RWPE1 (cell line): ENCODE data around the gene MFRP.
A peak's percentile ranks its signal among the peaks of the same experiment; 100 is the strongest.

Source experiments
- CTCF ChIA-PET: fragments of 350-600 bp; sonication (Branson Sonifier 250); formaldehyde crosslinking; extraction: SDS; loops from one replicate; lab custom pipeline; 2021; lab: Yijun Ruan, JAX
- POLR2A ChIA-PET: fragments of 400-600 bp; formaldehyde crosslinking; extraction: SDS; loops from one replicate; lab custom pipeline; 2020; ENCODE audit warnings: antibody characterized with exemption; ENCODE audit not compliant: low non-redundant PET; lab: Yijun Ruan, JAX
- DNase-seq: peaks from one replicate; pipeline ENCODE4 v3.0.0; 2012; ENCODE audit warnings: low spot score
- H3K27ac ChIP-seq: fragments of 450-650 bp; 2 replicates; pipeline ENCODE4 v1.5.1; 2017
- CTCF ChIP-seq: fragments of 450-650 bp; conservative IDR thresholded peaks from 2 replicates; pipeline ENCODE4 v1.5.1; 2017; ENCODE audit warnings: low read depth, mild to moderate bottlenecking

Gene MFRP

GRCh38 chr11:119335091-119335654 lies 11.3 kb downstream of the MFRP start:
- CTCF ChIA-PET: interaction anchor here (0.5 kb wide), 1 partner anchor 876 kb away, joined by 3 read pairs; no protein-coding TSS in a partner anchor

DNA sequence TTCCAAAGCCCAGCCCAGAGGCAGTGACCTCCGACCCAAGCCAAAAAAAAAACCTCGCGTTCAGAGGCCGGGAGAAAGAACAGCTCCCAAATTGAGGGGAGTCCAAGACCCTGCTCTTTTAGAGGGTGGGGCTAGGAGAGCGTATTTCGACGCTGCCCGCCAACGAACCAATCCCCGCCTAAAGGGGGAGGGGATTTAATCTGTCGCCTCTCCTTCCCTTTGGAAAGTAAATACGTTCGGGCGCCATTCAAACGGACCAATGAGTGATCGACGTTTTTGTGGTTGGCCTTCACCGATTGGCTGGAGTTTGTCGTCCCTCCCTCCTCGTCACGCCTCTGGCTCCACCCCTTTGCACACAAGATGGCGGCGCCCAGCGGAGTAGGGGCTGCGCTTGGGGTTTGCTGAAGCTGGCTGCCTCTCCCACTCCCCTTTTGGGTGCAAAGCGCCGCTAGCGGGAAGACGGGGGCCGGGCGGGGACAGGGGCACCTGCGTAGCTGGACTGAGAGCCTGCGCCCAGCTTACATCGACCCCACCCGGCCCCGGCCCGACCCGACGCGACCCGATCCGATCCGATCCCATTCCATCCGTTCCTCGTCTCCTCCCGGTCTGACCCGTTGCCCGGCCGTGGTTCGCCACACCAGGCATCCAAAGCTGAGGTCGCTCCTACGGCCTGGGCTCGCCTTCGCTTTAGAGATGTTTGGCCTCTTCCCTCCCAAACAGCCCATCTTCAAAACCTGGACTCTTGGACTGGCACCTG lies 12.2 kb downstream of the MFRP start, which contains the start of gene RNF26:
RNF26 (plus strand) TSS at position 354 of the 757 bp plus-strand sequence. CDS start 596 bp downstream, outside the sequence.
- CTCF ChIA-PET: no interaction called here
- DNase-seq: peak; percentile 100
- peak within 1 kb of the TSS; percentile 82 for H3K27ac ChIP-seq
- no peak for TF ChIP-seq CTCF
- POLR2A ChIA-PET: interaction anchor here (0.6 kb wide), 1 partner anchor 42 kb away, joined by 3 read pairs; no protein-coding TSS in a partner anchor

More at GRCh38 chr11:119335091-119335654, 11.3 kb downstream of the MFRP start:
- POLR2A ChIA-PET: no interaction called here
- DNase-seq: no peak
- no peak for TF ChIP-seq CTCF
- peak overlapping the region; percentile 82 for H3K27ac ChIP-seq

DNA sequence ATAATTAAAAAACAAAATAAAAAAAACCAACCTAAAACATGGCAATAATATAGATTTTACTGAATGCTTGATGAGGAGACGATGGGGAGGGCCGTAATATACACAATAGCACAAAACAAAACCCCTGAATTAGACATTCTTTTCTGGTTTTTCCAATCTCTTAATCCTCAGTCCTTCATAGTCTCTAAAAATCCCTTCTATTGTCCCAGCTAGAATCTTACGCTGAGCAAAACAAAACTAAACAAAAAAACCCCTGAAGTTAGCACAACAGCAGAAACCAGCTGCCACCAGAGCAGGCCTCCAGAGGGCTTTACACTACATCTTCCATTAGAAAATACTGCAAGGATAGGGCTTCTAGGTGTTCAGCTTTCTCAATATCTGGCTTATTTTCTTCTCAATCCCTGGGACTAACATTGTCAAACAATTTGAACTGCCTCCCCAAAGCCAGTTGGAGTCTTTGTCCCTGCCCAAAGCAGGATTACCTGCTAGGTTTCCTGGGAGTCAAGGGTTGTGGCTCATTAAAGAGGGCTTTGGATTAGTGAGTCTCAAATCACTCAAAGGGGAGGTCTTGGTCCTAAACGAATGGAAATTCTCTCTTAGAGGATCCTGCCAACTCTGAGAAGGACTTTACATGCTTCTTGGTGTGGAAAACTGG lies 14.3 kb downstream of the MFRP start:
- POLR2A ChIA-PET: no interaction called here
- CTCF ChIA-PET: interaction anchor here (0.6 to 1.0 kb wide), 2 partner anchors 11 to 49 kb away, joined by 3 read pairs; partner anchors contain the start of gene USP2
- TF ChIP-seq CTCF: no peak
- H3K27ac ChIP-seq: no peak overlapping the region
- no peak for DNase-seq

DNA sequence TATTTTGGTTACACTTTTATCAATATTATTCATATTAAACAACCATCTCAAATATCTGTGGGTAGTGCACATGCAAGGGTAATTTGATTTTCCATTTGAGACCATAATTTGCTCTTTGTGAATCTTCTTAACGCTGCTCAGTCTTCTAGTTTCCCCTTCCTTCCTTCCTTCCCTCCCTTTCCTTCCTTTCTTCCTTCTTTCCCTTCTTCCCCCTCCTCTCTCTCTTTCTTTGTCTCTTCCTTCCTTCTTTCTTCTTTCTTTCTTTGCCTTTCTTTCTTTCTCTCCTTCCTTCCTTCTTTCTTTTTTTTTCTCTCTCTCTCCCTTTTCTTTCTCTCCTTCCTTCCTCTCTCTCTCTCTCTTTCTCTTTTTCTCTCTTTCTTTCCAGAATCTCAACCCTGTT lies 16.3 kb downstream of the MFRP start:
- TF ChIP-seq CTCF: no peak
- POLR2A ChIA-PET: no interaction called here
- CTCF ChIA-PET: interaction anchor here (0.6 kb wide), 1 partner anchor 974 kb away, joined by 3 read pairs; no protein-coding TSS in a partner anchor
- no peak overlapping the region for H3K27ac ChIP-seq
- DNase-seq: no peak

- no peak for TF ChIP-seq CTCF
- ChIA-PET POLR2A (no interaction called here), CTCF (no interaction called here)
- H3K27ac ChIP-seq: no peak overlapping the region
- DNase-seq: no peak
Observed at GRCh38 chr11:119329320-119329719, 17.2 kb downstream of the MFRP start.

GRCh38 chr11:119324189-119324588 lies 22.3 kb downstream of the MFRP start:
- ChIA-PET POLR2A (no interaction called here), CTCF (interaction anchor here (0.6 to 4.4 kb wide), 10 partner anchors 10 to 982 kb away, joined by 3 to 28 read pairs (median 4); no protein-coding TSS in a partner anchor)
- no peak for TF ChIP-seq CTCF
- H3K27ac ChIP-seq: no peak overlapping the region
- DNase-seq: no peak
